Naive thymus-derived CD4-positive, alpha-beta T cell (primary cell): ENCODE results near the gene CPT1B. TPM values are rescaled to one million over a fixed set of nuclear protein-coding genes. Genes with fewer than 3 reads are reported as not detected.

Experiments
- ATAC-seq: fragments of 150-1000 bp; cut with Tn5 transposase; 2 replicates; pipeline ENCODE4 v1.10.0; 2021; ENCODE audit warnings: mild to moderate bottlenecking, moderate library complexity
- CTCF ChIA-PET: fragments of 350-600 bp; sonication (Branson Sonifier 250); formaldehyde crosslinking; loops from one replicate; lab custom pipeline; 2021; ENCODE audit warnings: antibody characterized with exemption; lab: Charles Lee
- POLR2A ChIA-PET: fragments of 350-600 bp; sonication (Branson Sonifier 250); formaldehyde crosslinking; loops from one replicate; lab custom pipeline; 2021; ENCODE audit warnings: antibody characterized with exemption, inconsistent platforms; lab: Charles Lee
- DNase-seq, 9 donors: peaks; one replicate each; pipeline versions ENCODE4 v3.0.0 to v3.0.0-alpha.2; 2020 to 2022; ENCODE audit warnings: mixed read lengths in 1 of 9
- H3K27ac ChIP-seq: one replicate; pipeline ENCODE4 v1.7.0; 2013; ENCODE audit warnings: mild to moderate bottlenecking, low read depth, low read length, moderate library complexity
- H3K27me3 ChIP-seq, 2 donors: one replicate each; pipeline ENCODE4 v1.7.0; 2013; ENCODE audit warnings: low read length in 2 of 2, mild to moderate bottlenecking in 2 of 2, moderate library complexity in 2 of 2; ENCODE audit not compliant: control insufficient read depth in 2 of 2, insufficient read depth in 2 of 2
- H3K36me3 ChIP-seq, 3 experiments: 1 replicate in 2 of 3; 2 replicates in 1 of 3; pipeline ENCODE4 v1.7.0; 2013; ENCODE audit warnings: low read length in 3 of 3, mild to moderate bottlenecking in 3 of 3, moderate library complexity in 1 of 3; ENCODE audit not compliant: insufficient read depth in 3 of 3, control insufficient read depth in 2 of 3
- H3K4me1 ChIP-seq, 2 donors: one replicate each; pipeline ENCODE4 v1.7.0; 2013; ENCODE audit warnings: low read length in 2 of 2, mild to moderate bottlenecking in 2 of 2, moderate library complexity in 1 of 2; ENCODE audit not compliant: control insufficient read depth in 2 of 2, insufficient read depth in 2 of 2
- H3K4me3 ChIP-seq: 2 replicates; pipeline ENCODE4 v1.7.0; 2013; ENCODE audit warnings: mild to moderate bottlenecking, low read length
- H3K9me3 ChIP-seq, 3 experiments: 1 replicate in 2 of 3; 2 replicates in 1 of 3; pipeline ENCODE4 v1.7.0; 2013; ENCODE audit warnings: low read length in 3 of 3; ENCODE audit not compliant: control insufficient read depth in 2 of 3
- H3K27ac Mint-ChIP-seq, 9 donors: one replicate each; pipeline ENCODE4 v1.8.0; 2020 to 2022; ENCODE audit warnings: mixed read lengths in 9 of 9, mild to moderate bottlenecking in 8 of 9, moderate library complexity in 5 of 9, inconsistent platforms in 2 of 9
- H3K27me3 Mint-ChIP-seq, 5 donors: one replicate each; pipeline ENCODE4 v1.8.0; 2021 to 2022; ENCODE audit warnings: mixed read lengths in 5 of 5, mild to moderate bottlenecking in 1 of 5
- H3K36me3 Mint-ChIP-seq, 5 donors: one replicate each; pipeline ENCODE4 v1.8.0; 2020 to 2022; ENCODE audit warnings: mixed read lengths in 5 of 5, mild to moderate bottlenecking in 3 of 5, inconsistent platforms in 1 of 5
- H3K4me1 Mint-ChIP-seq, 7 donors: one replicate each; pipeline ENCODE4 v1.8.0; 2020 to 2022; ENCODE audit warnings: mixed read lengths in 7 of 7, mild to moderate bottlenecking in 3 of 7, inconsistent platforms in 1 of 7
- H3K4me3 Mint-ChIP-seq, 10 donors: one replicate each; pipeline ENCODE4 v1.8.0; 2020 to 2022; ENCODE audit warnings: mild to moderate bottlenecking in 10 of 10, mixed read lengths in 10 of 10, moderate library complexity in 6 of 10, inconsistent platforms in 2 of 10
- H3K9me3 Mint-ChIP-seq, 11 donors: one replicate each; pipeline ENCODE4 v1.8.0; 2020 to 2022; ENCODE audit warnings: mixed read lengths in 11 of 11, mild to moderate bottlenecking in 4 of 11, inconsistent platforms in 1 of 11, moderate library complexity in 1 of 11
- intact Hi-C, 2 donors: fragments of 100-400 bp; cut with micrococcal nuclease; formaldehyde crosslinking; loops; one replicate each; pipeline ENCODE4 v1.15.1; 2023
- polyA plus RNA-seq, 2 donors: library from polyadenylated mRNA; unstranded; fragments of 300-500 nt; fragmentation: Illumina TruSeq; gene quantifications; one replicate each; pipeline ENCODE4 v1.2.3, GENCODE V29; 2021
- total RNA-seq, 6 experiments: library from RNA in 5 of 6; stranded (reverse) in 5 of 6; gene quantifications; 1 replicate in 5 of 6; 2 replicates in 1 of 6; pipeline ENCODE4 v1.2.3 and lab custom pipeline; 2021 to 2026

CPT1B gene
- total and polyA plus RNA-seq, 7 experiments from 2014 or later: 0.32 to 108 (median 64.8) TPM

DNA sequence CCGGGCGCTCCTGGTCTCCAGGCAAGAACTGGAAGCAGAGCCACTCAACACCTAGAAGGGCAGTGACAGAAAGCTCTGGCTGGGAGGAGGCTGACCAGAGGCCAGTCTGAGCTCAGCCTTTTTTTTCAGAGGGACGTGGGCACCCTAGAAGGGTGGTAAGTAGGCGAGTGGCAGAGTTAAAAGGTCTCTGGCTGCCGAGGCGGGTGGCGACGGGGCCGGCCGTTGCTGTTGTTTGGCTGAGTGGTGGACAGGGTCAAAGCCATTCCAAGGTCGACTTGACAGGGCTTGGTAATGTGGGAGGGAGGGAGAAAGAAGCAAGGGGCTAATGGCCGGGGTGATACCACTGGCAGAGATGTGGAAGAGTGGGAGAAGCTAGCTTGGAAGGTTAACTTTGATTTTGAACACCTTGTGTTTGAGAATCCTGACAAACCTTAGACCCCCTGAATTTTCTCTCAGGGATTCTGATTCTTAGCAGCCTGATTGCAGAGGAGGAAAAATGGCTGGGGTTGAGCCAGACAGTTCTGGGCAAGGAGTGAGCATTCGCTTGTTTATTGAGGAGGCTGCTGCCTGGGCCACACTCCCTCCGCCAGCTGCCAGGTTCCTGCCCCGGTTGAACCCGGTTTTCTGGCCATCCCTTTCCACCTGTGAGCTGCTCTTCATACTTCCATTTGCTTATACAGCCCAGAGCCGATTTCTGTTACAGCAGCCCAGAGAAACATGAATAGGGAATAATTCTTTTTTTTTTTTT is 14.6 kb downstream of the CPT1B start:
- Histone ChIP-seq H3K36me3 (peaks cover 0 to 1% (median 0%) of the 10 kb centered on the region in 3 experiments), H3K27me3 (no peaks in the 10 kb centered on the region), H3K4me3 (peak overlapping the region; percentile 75), H3K9me3 (no peaks in the 10 kb centered on the region), H3K27ac (peak overlapping the region; percentile 67), H3K4me1 (peaks cover 0 to 4% of the 10 kb centered on the region in 2 donors)
- intact Hi-C loops: loop anchor here (1.0 to 2.0 kb wide), 4 partner anchors 20 to 93 kb away; partner anchors contain the start of gene LMF2 (in 1 of the 2)
- ATAC-seq: no peak
- peaks cover 0 to 4% (median 0%) of the 10 kb centered on the region in 5 donors for H3K36me3 Mint-ChIP-seq
- ChIA-PET POLR2A (interaction anchor here (0.9 to 4.4 kb wide), 15 partner anchors 8 to 90 kb away, joined by 3 to 33 read pairs (median 4); partner anchors contain the start of genes CHKB, LMF2, NCAPH2 and SCO2), CTCF (interaction anchor here (0.6 to 2.7 kb wide), 12 partner anchors 11 to 578 kb away, joined by 3 to 11 read pairs (median 4); partner anchors contain the start of genes KLHDC7B, SCO2 and TYMP)
- peak overlapping the region; percentile 85 to 97 (median 94) for H3K4me3 Mint-ChIP-seq
- no peak for DNase-seq
- peaks cover 0 to 3% (median 0%) of the 10 kb centered on the region in 11 donors for H3K9me3 Mint-ChIP-seq
- H3K4me1 Mint-ChIP-seq: peaks cover 6 to 24% (median 14%) of the 10 kb centered on the region in 7 donors
- H3K27ac Mint-ChIP-seq: peak overlapping the region; percentile 77 to 96 (median 87)
- H3K27me3 Mint-ChIP-seq: peaks cover 0 to 14% (median 0%) of the 10 kb centered on the region in 5 donors

DNA sequence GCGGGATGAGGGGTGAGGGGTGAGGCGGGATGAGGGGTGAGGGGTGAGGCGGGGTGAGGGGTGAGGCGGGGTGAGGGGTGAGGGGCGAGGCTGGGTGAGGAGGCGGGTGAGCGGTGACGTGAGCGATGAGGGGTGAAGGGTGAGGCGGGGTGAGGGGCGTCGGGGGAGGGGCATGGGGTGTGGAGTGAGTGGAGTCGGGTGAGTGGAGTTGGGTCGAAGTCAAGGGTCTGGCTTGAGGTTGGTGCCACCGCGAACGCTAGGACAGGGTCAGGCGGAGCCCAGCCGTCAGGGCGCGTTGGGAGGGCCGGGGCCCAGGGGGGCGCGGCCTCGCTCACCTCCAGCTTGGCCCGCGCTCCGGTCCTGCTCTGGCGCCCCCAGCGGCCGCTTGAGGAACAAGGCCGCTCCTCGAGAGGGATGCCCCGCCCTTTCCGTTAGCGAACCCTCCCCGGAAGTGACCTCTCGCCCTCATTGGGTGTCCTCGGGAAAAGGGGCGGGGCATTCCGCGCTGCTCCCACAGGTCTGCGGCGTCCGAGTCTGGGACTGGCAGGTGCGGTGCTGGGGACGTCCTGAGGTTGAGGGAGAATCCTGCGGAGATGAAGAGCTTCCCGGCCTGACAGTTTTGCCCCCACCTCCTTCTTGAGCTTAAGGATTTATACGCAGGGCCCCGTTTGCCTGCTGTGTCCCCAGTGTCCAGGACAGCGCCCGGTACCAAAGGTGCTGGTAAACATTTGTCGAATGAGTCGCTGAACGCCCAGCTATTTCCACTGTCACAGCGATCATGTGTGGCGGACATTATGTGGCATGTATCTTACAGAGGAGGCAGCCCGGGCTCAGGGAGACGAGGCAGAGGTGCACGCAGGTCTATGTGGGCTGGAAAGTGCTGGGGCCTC is 15.5 kb downstream of the CPT1B start, which contains the start of gene SYCE3:
Gene SYCE3 (minus strand): TSS at position 397 of the 890 bp plus-strand sequence. CDS start 6,514 bp downstream, outside the sequence.
- H3K27me3 Mint-ChIP-seq: peaks cover 0 to 14% (median 0%) of the 10 kb centered on the region in 5 donors
- peak; percentile 92 to 99 (median 96) for DNase-seq
- Histone ChIP-seq H3K27ac (peak within 1 kb of the TSS; percentile 67), H3K4me3 (peak within 1 kb of the TSS; percentile 75), H3K9me3 (no peaks in the 10 kb centered on the region), H3K4me1 (peaks cover 0 to 4% of the 10 kb centered on the region in 2 donors), H3K36me3 (no peaks in the 10 kb centered on the region), H3K27me3 (no peaks in the 10 kb centered on the region)
- CTCF ChIA-PET: interaction anchor here (0.6 to 2.7 kb wide), 12 partner anchors 14 to 58 kb away, joined by 3 to 11 read pairs (median 4); partner anchors contain the start of genes KLHDC7B, SCO2 and TYMP
- H3K4me1 Mint-ChIP-seq: peaks cover 6 to 24% (median 14%) of the 10 kb centered on the region in 7 donors
- POLR2A ChIA-PET: interaction anchor here (0.6 to 4.4 kb wide), 16 partner anchors 9 to 90 kb away, joined by 3 to 33 read pairs (median 4); partner anchors contain the start of genes CHKB, LMF2, NCAPH2 and SCO2
- H3K27ac Mint-ChIP-seq: peak within 1 kb of the TSS; percentile 77 to 96 (median 87)
- ATAC-seq: peak; percentile 100
- H3K36me3 Mint-ChIP-seq: peaks cover 0 to 3% (median 0%) of the 10 kb centered on the region in 5 donors
- peaks cover 0 to 3% (median 0%) of the 10 kb centered on the region in 11 donors for H3K9me3 Mint-ChIP-seq
- intact Hi-C loops: loop anchor here (1.0 to 2.0 kb wide), 15 partner anchors 14 to 220 kb away; partner anchors contain the start of genes ARSA (in 1 of the 2), CHKB (in 1 of the 2), LMF2 (in 1 of the 2) and MAPK8IP2 (in 1 of the 2)
- H3K4me3 Mint-ChIP-seq: peak within 1 kb of the TSS; percentile 85 to 97 (median 94)

DNA sequence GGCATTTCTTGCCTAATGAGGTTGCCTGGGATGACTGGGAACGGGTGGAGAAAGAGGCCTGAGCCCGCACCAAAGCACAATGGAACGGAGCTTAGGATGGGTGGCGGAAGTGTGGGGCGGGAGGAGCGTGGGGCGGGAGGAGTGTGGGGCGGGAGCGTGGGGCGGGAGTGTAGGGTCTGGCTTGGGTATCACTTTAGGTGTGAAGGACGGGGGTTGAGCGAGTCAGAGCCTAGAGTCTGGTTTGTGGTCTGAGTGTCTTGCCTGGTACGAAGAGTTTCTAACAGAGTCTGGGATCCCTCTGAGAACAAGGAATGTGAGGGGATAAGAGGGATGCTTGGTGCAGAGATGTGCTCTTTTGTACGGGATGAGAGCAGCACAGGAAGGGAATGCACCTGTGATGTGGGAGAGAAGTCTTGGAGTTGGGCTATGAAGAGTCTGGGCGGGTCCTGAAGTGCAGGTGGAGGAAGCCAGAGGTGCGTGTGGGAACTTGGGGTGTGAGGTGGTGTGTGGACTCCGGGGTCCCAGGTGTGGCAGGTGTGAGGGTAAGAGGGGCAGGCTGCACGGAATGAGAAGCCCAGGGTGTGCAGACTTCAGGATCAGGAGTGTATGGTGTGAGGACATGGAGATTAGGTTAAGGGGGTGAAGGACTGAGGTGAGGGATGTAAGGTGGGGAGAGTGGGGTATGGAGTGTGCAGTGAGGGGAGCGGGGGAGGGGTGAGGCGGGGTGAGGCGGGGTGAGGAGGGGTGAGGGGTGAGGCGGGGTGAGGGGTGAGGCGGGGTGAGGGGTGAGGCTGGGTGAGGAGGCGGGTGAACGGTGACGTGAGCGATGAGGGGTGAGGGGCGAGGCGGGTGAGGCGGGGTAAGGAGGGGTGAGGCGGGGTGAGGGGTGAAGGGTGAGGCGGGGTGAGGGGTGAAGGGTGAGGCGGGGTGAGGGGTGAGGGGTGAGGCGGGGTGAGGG is 16.5 kb downstream of the CPT1B start:
- intact Hi-C loops: loop anchor here (1.0 to 2.0 kb wide), 13 partner anchors 13 to 219 kb away; partner anchors contain the start of genes ARSA (in 1 of the 2), CHKB (in 1 of the 2), MAPK8IP2 (in 1 of the 2) and NCAPH2 (in 1 of the 2)
- Histone ChIP-seq H3K27ac (no peak overlapping the region), H3K9me3 (no peaks in the 10 kb centered on the region), H3K4me1 (peaks cover 0 to 4% of the 10 kb centered on the region in 2 donors), H3K27me3 (no peaks in the 10 kb centered on the region), H3K4me3 (no peak overlapping the region), H3K36me3 (no peaks in the 10 kb centered on the region)
- POLR2A ChIA-PET: interaction anchor here (1.8 kb wide), 1 partner anchor 32 kb away, joined by 4 read pairs; the partner anchor contains the start of gene TYMP
- H3K4me3 Mint-ChIP-seq: peak overlapping the region; percentile 4 to 73 (median 56)
- H3K9me3 Mint-ChIP-seq: peaks cover 0 to 3% (median 0%) of the 10 kb centered on the region in 11 donors
- no peaks in the 10 kb centered on the region for H3K36me3 Mint-ChIP-seq
- DNase-seq: no peak
- H3K4me1 Mint-ChIP-seq: peaks cover 6 to 24% (median 14%) of the 10 kb centered on the region in 7 donors
- peak overlapping the region; percentile 18 to 80 (median 69) for H3K27ac Mint-ChIP-seq
- H3K27me3 Mint-ChIP-seq: peaks cover 0 to 14% (median 0%) of the 10 kb centered on the region in 5 donors
- no peak for ATAC-seq
- CTCF ChIA-PET: interaction anchor here (1.0 kb wide), 1 partner anchor 25 kb away, joined by 5 read pairs; no protein-coding TSS in a partner anchor

DNA sequence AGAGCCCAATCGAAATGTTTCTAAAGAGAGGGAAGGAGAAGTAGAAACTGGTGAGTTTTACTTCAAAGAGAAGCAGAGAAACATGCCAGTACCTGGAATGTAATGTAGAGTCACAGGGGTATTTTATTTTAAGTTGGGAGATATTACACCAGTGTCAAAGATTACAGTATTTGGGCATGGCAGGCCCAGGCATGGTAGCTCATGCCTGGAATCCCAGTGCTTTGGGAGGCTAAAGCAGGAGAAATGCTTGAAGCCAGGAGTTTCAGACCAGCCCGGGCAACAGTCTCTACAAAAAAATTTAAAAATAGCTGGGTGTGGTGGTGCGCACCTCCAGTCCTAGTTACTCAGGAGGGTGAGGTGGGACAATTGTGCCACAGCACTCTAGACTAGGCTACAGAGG is 18.2 kb downstream of the CPT1B start:
- Mint-ChIP-seq H3K4me3 (peak overlapping the region in 1 of 10 donors; percentile 55), H3K9me3 (peaks cover 0 to 3% (median 0%) of the 10 kb centered on the region in 11 donors), H3K27ac (no peak overlapping the region), H3K36me3 (no peaks in the 10 kb centered on the region), H3K27me3 (peaks cover 0 to 19% (median 0%) of the 10 kb centered on the region in 5 donors), H3K4me1 (peaks cover 6 to 24% (median 13%) of the 10 kb centered on the region in 7 donors)
- DNase-seq (no peak), ATAC-seq (no peak)
- ChIA-PET CTCF (interaction anchor here (0.7 to 2.1 kb wide), 2 partner anchors 9 to 12 kb away, joined by 3 to 7 read pairs; no protein-coding TSS in a partner anchor), POLR2A (interaction anchor here (0.8 to 1.8 kb wide), 5 partner anchors 9 to 61 kb away, joined by 3 to 4 read pairs (median 4); partner anchors contain the start of genes KLHDC7B and TYMP)
- no peak overlapping the region for H3K4me3 ChIP-seq
- H3K36me3 ChIP-seq: no peaks in the 10 kb centered on the region
- intact Hi-C loops: no loop called here
- no peaks in the 10 kb centered on the region for H3K27me3 ChIP-seq
- H3K9me3 ChIP-seq: no peaks in the 10 kb centered on the region
- no peak overlapping the region for H3K27ac ChIP-seq
- H3K4me1 ChIP-seq: peaks cover 0 to 4% of the 10 kb centered on the region in 2 donors

DNA sequence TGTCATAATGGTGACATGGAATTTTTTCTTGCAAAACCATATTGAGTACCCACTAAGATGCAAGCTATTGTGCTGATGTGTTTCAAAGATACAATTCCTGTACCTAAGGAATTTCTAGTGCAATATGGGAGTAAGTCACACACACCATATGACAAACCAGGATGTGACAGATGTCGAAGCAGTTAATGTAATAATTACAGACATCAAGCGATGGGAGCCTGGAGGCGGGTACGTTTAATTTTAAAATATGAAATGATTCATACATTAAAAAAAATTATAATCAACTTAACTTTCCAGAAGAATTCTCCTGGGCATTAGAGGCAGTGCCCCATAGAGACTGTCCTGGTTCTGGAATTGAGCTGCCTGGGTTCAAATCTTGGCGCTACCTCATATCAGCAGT is 21.5 kb downstream of the CPT1B start:
- no peaks in the 10 kb centered on the region for H3K4me1 ChIP-seq
- POLR2A ChIA-PET: interaction anchor here (0.6 kb wide), 1 partner anchor 66 kb away, joined by 4 read pairs; no protein-coding TSS in a partner anchor
- Mint-ChIP-seq H3K4me3 (no peak overlapping the region), H3K27me3 (peaks cover 0 to 8% (median 0%) of the 10 kb centered on the region in 5 donors), H3K36me3 (peaks cover 0 to 2% (median 0%) of the 10 kb centered on the region in 5 donors), H3K27ac (no peak overlapping the region), H3K9me3 (peaks cover 0 to 3% (median 0%) of the 10 kb centered on the region in 11 donors), H3K4me1 (peaks cover 3 to 10% (median 5%) of the 10 kb centered on the region in 7 donors)
- DNase-seq: no peak
- no peaks in the 10 kb centered on the region for H3K27me3 ChIP-seq
- CTCF ChIA-PET: interaction anchor here (0.7 to 1.3 kb wide), 3 partner anchors 14 to 42 kb away, joined by 3 to 6 read pairs (median 4); no protein-coding TSS in a partner anchor
- H3K27ac ChIP-seq: no peak overlapping the region
- no peaks in the 10 kb centered on the region for H3K36me3 ChIP-seq
- H3K4me3 ChIP-seq: no peak overlapping the region
- H3K9me3 ChIP-seq: no peaks in the 10 kb centered on the region
- no peak for ATAC-seq
- intact Hi-C loops: no loop called here
